GM18951 (cell line): ENCODE measurements around the gene GLP1R.

ENCODE experiments used
- POLR2A ChIP-seq: IDR thresholded peaks from 4 replicates; pipeline ENCODE4 v1.6.1; 2011; ENCODE audit warnings: mild to moderate bottlenecking; ENCODE audit not compliant: insufficient read length, insufficient read depth; ENCODE audit errors: extremely low read depth
- in situ Hi-C: fragments of 300-500 bp; cut with MboI; formaldehyde crosslinking; loops from one replicate; pipeline ENCODE4 v1.12.0; 2022; ENCODE audit warnings: low sequenced_read_pairs, mixed read lengths, inconsistent platforms; ENCODE audit not compliant: unreplicated experiment

GLP1R gene

DNA sequence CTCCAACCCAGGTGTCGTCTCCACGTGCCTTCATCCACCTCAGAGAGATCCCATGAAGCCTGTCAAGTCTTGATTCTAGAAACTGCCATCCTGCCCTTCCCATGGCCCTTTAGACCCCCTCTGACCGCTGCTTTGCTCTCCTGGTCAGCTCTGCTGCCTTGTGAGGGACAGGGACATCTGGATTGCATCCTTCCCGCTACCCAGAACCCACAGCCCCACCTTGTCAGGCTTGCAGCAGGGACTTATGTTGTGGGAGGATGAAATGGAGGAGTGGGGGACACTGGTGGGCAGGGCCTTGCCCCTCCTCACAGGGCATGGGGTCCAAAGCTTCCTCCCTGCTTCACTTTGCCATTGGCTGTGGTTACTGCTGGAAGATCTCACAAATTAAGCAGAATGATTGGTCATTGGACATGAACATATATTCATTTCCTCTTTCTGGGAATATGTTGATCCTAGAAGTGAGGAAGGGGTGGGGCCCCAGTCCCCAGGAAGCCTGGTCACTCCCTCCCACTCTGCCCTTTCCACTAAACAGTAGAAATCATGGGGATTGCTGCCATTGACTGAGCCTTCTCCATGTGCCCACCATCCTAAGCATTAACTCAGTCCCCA, 4.5 kb downstream of the GLP1R start:
- no peak for TF ChIP-seq POLR2A
- in situ Hi-C loops, result no loop called here

DNA sequence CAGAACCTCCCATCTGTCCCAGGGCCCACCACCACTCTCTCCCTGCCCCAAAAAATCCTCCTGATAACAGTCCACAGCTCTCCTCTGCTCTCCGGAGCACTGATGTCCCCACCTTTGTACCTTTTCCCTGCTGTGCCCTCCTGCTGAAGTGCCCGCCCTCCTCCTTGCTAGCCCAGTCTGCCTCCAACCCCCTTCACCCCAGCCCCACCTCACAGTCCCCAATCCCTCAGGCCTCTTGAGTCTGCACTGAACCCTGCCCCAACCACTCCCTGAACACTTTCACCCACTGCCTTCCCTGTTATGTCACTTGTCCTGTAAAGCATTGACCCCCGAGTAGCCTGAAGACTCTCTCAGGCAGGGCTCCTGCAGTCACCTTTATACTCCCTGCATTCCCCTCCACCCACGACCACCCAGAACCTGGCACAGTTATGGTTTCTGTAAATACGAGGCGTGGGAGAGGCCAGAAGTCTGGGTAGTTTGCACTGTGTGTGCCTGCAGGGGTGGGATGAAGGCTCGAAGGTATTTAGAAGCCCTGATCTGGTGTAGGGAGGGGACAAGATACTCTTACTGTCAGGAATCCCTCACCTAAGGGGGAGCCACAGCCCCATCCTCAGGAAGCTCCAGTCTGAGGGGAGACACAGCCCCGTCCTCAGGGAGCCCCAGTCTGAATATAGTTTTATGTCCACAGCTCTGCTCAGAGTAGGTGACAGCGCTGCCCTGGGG, 5.4 kb downstream of the GLP1R start:
- in situ Hi-C loops, result no loop called here
- no peak for TF ChIP-seq POLR2A

- TF ChIP-seq POLR2A, result no peak
- in situ Hi-C loops, result no loop called here
These were observed 6.1 kb downstream of the GLP1R start for GRCh38 chr6:39054577-39055142.

DNA sequence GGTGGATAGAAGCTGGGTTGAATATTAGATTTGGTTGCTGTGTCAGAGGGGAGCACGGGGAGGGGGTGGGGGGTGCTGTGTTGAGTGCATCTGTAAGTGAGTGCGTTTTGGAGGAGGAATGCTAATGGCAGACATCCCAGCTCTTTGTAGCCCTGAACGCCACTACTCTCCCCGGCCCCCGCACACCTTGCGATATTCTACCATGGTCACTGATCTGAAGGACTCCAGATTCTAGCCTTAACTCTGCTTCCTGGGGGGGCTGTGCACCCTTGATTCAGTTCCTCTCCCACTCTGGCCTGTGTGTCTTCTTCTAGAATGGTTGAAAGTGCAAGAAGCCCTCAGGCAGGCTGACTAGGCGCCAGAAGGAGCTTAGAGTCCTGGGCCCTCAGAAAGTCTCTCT, 7.1 kb downstream of the GLP1R start:
- TF ChIP-seq POLR2A, result no peak
- in situ Hi-C loops, result no loop called here

DNA sequence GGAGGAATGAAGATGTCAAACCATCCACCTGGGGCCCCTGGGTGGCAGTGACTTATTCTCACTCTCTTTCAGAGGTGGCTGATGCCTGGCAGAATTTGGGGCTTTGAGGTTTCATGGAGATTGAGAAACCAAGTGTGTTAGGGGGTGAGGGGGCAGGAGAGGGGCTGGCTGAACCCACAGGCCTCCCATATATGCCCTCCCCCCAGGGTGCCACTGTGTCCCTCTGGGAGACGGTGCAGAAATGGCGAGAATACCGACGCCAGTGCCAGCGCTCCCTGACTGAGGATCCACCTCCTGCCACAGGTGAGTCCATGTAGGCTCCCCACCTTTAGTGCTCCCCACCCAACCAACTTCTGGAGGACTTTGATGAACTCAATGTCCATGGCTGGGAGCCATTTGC, 7.6 kb downstream of the GLP1R start:
- in situ Hi-C loops, result no loop called here
- no peak for TF ChIP-seq POLR2A

GRCh38 chr6:39056681-39057080, 8.1 kb downstream of the GLP1R start:
- TF ChIP-seq POLR2A, result no peak
- in situ Hi-C loops, result no loop called here

DNA sequence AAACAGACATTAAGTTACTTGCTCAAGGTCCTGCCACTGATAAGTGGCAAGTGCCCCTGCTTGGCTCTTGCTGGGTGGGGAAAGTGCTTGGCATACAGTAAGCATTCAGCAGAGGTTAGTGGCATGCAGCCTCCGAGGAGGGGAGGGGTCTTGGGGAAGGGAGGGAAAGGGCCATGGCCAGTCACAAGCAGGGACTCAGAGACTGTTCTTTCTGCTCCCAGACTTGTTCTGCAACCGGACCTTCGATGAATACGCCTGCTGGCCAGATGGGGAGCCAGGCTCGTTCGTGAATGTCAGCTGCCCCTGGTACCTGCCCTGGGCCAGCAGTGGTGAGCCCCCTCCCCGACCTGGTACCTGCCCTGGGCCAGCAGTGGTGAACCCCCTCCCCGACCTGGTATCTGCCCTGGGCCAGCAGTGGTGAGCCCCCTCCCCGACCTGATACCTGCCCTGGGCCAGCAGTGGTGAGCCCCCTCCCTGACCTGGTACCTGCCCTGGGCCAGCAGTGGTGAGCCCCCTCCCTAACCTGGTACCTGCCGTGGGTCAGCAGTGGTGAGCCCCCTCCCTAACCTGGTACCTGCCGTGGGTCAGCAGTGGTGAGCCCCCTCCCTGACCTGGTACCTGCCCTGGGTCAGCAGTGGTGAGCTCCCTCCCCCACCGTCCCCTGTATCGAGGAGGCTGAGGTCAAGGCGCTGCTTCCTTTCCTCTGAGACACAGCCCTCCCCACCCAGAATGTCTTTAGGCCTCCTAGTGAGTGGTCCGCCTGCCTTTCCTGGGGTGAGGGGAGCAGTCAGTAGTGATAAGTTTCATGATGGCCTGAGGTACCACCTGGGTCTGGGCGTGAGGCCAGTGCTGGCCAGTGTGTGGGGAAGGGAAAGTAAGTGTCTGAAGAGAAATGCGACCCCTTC, 8.9 kb downstream of the GLP1R start:
- TF ChIP-seq POLR2A, result no peak
- in situ Hi-C loops, result no loop called here

DNA sequence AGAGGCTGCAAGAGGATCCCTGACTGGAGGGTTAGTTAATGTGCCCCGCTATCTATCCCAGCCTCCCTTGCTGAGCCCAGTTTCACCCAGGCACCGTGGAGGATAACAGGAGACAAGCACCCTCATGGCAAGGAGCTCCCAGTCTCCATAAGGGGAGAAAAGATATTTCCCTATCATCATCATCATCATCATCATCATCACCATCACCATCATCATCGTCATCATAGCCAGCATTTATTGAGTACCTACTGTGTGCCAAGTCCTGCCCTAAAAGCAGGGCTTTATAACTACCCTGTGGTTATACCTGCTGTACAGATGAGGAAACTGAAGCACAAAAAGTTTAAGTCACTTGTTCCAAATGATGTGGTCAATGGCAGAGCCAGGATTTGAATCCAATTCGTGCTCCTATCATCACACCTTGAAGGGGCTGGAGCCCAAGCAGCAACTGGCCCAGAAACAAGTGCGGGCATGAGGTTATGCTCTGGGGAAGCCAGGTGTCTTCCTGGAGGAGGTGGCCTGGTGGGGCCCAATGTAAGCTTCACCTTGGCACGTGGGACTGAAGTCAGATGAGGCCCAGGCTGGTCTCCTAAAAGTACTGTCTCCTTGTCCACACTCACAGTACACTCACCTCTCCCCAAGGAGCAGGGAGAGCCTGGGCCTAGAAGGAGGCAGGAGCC, 10.0 kb downstream of the GLP1R start:
- in situ Hi-C loops, result no loop called here
- TF ChIP-seq POLR2A, result no peak

DNA sequence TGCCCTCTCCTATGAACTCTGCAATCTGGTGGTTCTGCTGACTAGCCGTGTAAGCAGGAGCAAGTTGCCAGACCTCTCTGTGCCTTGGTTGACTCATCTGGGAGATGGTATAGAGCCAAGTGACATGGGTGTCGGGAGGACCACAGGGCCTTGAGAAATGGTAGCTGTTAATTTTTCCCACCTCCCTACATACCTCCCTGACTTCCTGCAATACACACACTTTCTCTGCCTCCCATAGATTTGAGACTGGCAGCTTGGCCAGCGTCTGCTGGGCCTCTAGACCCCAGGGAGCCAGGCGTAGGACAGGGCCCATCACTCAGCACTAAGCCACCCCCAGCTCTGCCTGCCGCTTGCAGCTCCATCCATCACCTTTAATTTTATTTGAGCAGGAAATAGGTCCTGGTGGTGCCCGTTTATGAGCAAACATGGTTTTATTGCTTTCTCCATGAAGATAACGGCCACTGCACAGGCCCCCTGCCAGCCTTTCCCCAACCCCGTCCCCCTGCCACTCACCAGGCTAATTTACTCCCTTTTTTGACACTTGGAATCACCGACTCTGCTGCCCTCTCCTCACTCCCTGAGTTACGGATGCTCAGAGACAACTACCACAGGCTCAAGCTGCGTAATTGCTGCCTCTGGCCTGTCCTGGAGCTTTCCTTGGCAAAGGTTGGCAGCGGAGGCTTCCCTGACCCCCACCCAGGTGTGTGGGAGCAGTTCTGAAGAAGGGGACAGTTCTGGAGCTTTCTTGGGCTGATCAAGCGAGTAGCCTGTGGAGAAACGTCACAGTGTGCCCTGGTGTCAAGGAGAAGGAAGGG, 11.1 kb downstream of the GLP1R start:
- TF ChIP-seq POLR2A, result no peak
- in situ Hi-C loops, result no loop called here

GRCh38 chr6:39060467-39061160, 12.0 kb downstream of the GLP1R start:
- TF ChIP-seq POLR2A, result no peak
- in situ Hi-C loops, result no loop called here

GRCh38 chr6:39061182-39061581, 12.6 kb downstream of the GLP1R start:
- in situ Hi-C loops, result no loop called here
- TF ChIP-seq POLR2A, result no peak

DNA sequence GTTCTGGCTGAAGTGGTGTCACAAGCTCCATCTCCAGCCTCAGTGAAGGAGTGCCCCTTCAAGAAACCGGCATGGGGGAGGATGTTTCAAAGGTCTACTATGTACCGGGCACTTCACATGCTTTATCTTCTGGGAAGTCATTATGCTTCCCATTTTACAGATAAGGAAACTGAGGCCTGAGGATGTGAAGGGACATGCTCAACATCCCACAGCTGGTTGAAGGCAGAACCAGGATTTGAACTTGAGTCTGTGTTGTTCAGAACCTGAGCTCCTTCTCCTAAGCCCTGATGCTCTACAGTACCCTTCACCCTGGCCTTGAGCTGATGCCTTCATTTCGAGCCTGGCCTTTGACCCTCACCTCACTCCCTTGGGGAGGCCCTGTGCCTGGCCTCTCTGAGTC, 13.0 kb downstream of the GLP1R start:
- TF ChIP-seq POLR2A, result no peak
- in situ Hi-C loops, result no loop called here
